Vagina (tissue), 2 donors: Measurements from ENCODE around the gene IFT52. TPM values are rescaled to one million over a fixed set of nuclear protein-coding genes. Genes with fewer than 3 reads are reported as not detected.

Experiments used
- DNase-seq, 2 donors: peaks; one replicate each; pipeline ENCODE4 v3.0.0-alpha.2; 2017; ENCODE audit errors: extremely low spot score in 2 of 2
- H3K27ac ChIP-seq: fragments of 200-600 bp; sonication (generic); one replicate; pipeline ENCODE4 v1.5.1; 2019
- H3K27me3 ChIP-seq: fragments of 200-600 bp; sonication (generic); one replicate; pipeline ENCODE4 v1.5.1; 2019
- H3K36me3 ChIP-seq, 2 donors: fragments of 200-600 bp; sonication (generic); one replicate each; pipeline ENCODE4 v1.5.1; 2017 to 2019
- H3K4me1 ChIP-seq: fragments of 200-600 bp; sonication (generic); one replicate; pipeline ENCODE4 v1.5.1; 2019
- H3K4me3 ChIP-seq, 2 donors: fragments of 200-600 bp; sonication (generic); 1 replicate in 1 of 2; 2 replicates in 1 of 2; pipeline ENCODE4 v1.5.1; 2016 to 2019
- H3K9me3 ChIP-seq: fragments of 200-600 bp; sonication (generic); one replicate; pipeline ENCODE4 v1.5.1; 2019
- CTCF ChIP-seq, 3 experiments: fragments of 450-650 bp in 2 of 3; fragments of 200-600 bp in 1 of 3; sonication (generic) in 1 of 3; IDR thresholded peaks; one replicate each; pipeline ENCODE4 v1.5.1; 2017 to 2019; ENCODE audit warnings: antibody characterized with exemption in 3 of 3, mild to moderate bottlenecking in 2 of 3, moderate library complexity in 2 of 3
- POLR2A ChIP-seq, 2 donors: fragments of 450-650 bp; IDR thresholded peaks; one replicate each; pipeline ENCODE4 v1.6.1; 2017; ENCODE audit warnings: antibody characterized with exemption in 2 of 2, mild to moderate bottlenecking in 2 of 2, moderate library complexity in 2 of 2
- POLR2AphosphoS5 ChIP-seq, 2 donors: sonication (generic); formaldehyde crosslinking; IDR thresholded peaks; one replicate each; pipeline ENCODE4 v1.9.0; 2017; ENCODE audit warnings: antibody characterized with exemption in 2 of 2, mild to moderate bottlenecking in 2 of 2, low read depth in 1 of 2; ENCODE audit not compliant: insufficient read depth in 1 of 2
- intact Hi-C: fragments of 100-400 bp; cut with DNase I; formaldehyde crosslinking; loops from one replicate; pipeline ENCODE4 v1.15.1; 2023
- total RNA-seq: library from RNA; depleted of rRNA; stranded (reverse); fragments of >200 nt; gene quantifications from one replicate; pipeline ENCODE4 v1.2.3, GENCODE V29; 2016

The IFT52 gene
- total RNA-seq, 1 donor from 2014 or later: 28.0 TPM

- peaks cover 5% of the 10 kb centered on the region for H3K27me3 ChIP-seq
- intact Hi-C loops: no loop called here
- TF ChIP-seq POLR2AphosphoS5 (IDR thresholded peaks at IDR 0.05; ENCODE audit: insufficient read depth in 1 of 2, low read depth in 1 of 2): no peak
- TF ChIP-seq CTCF (IDR thresholded peaks at IDR 0.05): no peak
- TF ChIP-seq POLR2A (IDR thresholded peaks at IDR 0.05): no peak
- H3K4me1 ChIP-seq: peaks cover 8% of the 10 kb centered on the region
- DNase-seq: no peak
- H3K36me3 ChIP-seq: no peaks in the 10 kb centered on the region
- H3K4me3 ChIP-seq: no peak overlapping the region
- no peak overlapping the region for H3K27ac ChIP-seq
- H3K9me3 ChIP-seq: no peaks in the 10 kb centered on the region
Measured at GRCh38 chr20:43670423-43670822, 79.7 kb downstream of the IFT52 start.

GRCh38 chr20:43676368-43676767 lies 85.6 kb downstream of the IFT52 start:
- Histone ChIP-seq H3K4me3 (no peak overlapping the region), H3K27ac (no peak overlapping the region), H3K4me1 (no peaks in the 10 kb centered on the region), H3K9me3 (no peaks in the 10 kb centered on the region), H3K27me3 (no peaks in the 10 kb centered on the region), H3K36me3 (no peaks in the 10 kb centered on the region)
- intact Hi-C loops: no loop called here
- TF ChIP-seq POLR2AphosphoS5 (IDR thresholded peaks at IDR 0.05; ENCODE audit: insufficient read depth in 1 of 2, low read depth in 1 of 2): no peak
- DNase-seq: no peak

DNA sequence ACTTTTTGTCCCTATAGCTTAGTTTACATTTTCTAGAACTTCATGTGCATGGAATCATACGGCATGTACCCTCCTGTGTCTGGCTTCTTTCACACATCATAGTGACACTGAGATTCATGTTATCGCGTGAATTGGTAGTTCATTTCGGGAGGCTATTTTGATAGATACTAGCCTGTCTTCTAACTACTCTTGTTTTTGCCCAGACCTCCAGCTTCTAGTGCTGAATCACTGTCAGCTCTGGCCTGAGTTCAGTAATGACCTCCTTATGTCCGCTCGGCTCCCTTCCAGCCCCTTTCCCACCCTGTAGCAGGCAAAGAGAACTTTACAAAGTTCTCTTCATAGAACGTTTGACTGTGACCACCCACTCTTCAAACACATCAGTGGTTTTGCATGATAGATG lies 90.2 kb downstream of the IFT52 start:
- intact Hi-C loops: no loop called here
- TF ChIP-seq POLR2AphosphoS5 (IDR thresholded peaks at IDR 0.05; ENCODE audit: insufficient read depth in 1 of 2, low read depth in 1 of 2) (no peak), CTCF (IDR thresholded peaks at IDR 0.05) (no peak), POLR2A (IDR thresholded peaks at IDR 0.05) (no peak)
- Histone ChIP-seq H3K36me3 (no peaks in the 10 kb centered on the region), H3K4me3 (no peak overlapping the region), H3K27ac (no peak overlapping the region), H3K27me3 (no peaks in the 10 kb centered on the region), H3K9me3 (no peaks in the 10 kb centered on the region), H3K4me1 (no peaks in the 10 kb centered on the region)
- no peak for DNase-seq

DNA sequence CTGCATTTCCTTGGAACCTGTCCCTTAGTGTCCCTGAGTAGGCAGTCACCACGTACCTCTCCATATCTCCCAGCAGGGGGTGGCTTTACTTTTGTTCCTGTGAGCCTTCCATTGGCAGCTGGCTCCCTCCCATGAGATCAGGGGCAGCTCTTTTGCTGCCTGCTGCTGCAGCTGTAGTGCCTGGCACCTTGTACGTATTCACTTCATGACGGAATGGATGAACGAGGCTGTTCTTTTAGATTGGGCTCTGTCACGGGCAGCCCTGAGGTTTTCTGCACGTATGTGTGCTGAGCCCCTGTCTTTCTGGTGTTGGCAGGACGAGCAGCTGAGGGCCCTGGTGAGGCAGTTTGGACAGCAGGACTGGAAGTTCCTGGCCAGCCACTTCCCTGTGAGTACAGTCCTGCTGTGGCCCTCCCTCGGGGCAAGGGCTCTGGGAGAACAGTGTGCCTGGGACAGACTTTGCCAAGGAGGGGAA lies 90.8 kb downstream of the IFT52 start:
- intact Hi-C loops: no loop called here
- DNase-seq: no peak

DNA sequence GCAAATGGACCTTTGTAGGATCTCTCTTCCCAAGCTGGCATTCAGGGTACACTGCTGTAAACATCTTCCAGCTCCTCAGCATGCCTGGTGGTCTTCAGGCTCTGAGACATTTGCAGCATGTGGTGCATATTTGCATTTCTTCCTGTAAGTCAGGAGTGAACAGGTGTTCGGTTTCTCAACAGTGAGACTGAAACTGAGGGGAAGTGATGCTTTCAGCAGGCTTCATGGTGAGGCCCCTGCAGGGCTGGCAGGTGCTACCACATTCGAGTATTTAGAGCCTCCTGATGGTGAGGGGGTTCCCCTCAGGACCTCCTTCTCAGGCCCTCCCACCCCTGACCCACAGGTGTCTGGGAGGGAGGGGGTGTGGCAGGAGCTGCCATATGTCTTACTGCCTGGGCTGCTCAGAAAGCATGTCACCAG lies 91.3 kb downstream of the IFT52 start:
- TF ChIP-seq CTCF (IDR thresholded peaks at IDR 0.05) (no peak), POLR2AphosphoS5 (IDR thresholded peaks at IDR 0.05; ENCODE audit: insufficient read depth in 1 of 2, low read depth in 1 of 2) (no peak), POLR2A (IDR thresholded peaks at IDR 0.05) (no peak)
- Histone ChIP-seq H3K27ac (no peak overlapping the region), H3K27me3 (no peaks in the 10 kb centered on the region), H3K9me3 (no peaks in the 10 kb centered on the region), H3K4me1 (no peaks in the 10 kb centered on the region), H3K4me3 (no peak overlapping the region), H3K36me3 (no peaks in the 10 kb centered on the region)
- intact Hi-C loops: no loop called here
- no peak for DNase-seq

More for the DNA sequence above, 90.8 kb downstream of the IFT52 start:
- Histone ChIP-seq H3K36me3 (no peaks in the 10 kb centered on the region), H3K4me1 (no peaks in the 10 kb centered on the region), H3K27ac (no peak overlapping the region), H3K9me3 (no peaks in the 10 kb centered on the region), H3K27me3 (no peaks in the 10 kb centered on the region), H3K4me3 (no peak overlapping the region)
- TF ChIP-seq POLR2AphosphoS5 (IDR thresholded peaks at IDR 0.05; ENCODE audit: insufficient read depth in 1 of 2, low read depth in 1 of 2) (no peak), POLR2A (IDR thresholded peaks at IDR 0.05) (no peak), CTCF (IDR thresholded peaks at IDR 0.05) (no peak)
